ENCODE measurements around the gene CGREF1. TPM values are rescaled to one million over a fixed set of nuclear protein-coding genes. Genes with fewer than 3 reads are reported as not detected.

Gene CGREF1
- total RNA-seq, 1 experiment from 2014 or later: 5.0 TPM

- intact Hi-C loops (cut with micrococcal nuclease; ENCODE audit: unreplicated experiment): loop anchor here (1.0 kb wide), 1 partner anchor 19 kb away; the partner anchor contains the start of gene OST4
- TSS peak; percentile 6 for BruUV-seq (replicated peaks)
- peak in 1 of 2 experiments; percentile 54 for DNase-seq
These were observed 66.9 kb downstream of the CGREF1 start for GRCh38 chr2:27051902-27052645.

DNA sequence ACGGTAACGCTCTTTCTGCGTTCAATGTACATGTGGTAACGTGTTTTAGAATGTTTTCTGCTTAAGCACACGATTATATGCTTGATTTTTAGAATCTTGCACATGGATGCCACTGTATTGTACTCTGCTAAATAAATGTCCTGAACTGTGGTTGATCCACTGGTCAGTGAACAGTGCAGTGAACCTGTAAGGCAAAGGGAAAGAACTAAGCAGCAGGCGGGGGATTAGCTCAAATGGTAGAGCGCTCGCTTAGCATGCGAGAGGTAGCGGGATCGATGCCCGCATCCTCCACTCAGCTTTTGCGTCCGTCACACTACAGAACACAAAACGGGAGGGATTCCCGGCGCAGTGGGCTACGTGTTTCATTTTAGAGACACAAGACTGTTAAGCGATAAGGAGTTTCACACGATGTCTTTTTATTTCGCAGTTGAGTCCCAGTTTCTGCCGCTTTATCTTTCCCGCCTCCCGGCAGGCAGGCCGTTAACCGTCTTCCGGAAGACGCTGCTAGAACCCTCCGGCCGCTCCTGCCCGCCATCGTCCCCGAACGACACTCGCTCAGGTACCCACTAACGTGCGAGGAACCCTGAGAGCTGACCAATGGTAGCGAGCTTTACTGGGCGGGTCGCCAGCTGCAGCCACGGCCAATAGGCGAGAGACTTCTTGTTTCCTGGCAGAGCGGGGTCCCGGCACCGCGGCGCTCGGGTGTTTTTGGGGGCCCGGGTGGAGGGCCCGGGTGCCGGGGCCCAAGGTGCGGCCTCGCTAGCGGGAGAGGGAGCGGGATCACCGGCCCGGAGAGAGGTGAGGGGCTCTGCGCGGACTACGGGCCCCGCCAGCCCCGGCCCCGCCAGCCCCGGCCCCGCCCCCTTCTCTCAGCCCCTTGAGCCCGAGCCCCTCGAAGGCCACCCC lies 67.7 kb downstream of the CGREF1 start, which contains the start of gene AGBL5:
Gene AGBL5 (plus strand): TSS at position 673 of the 906 bp plus-strand sequence. CDS start 1,291 bp downstream, outside the sequence.
- DNase-seq: peak; percentile 97
- H3K36me3 ChIP-seq (ENCODE audit: control insufficient read depth, insufficient read depth, low read length): no peaks in the 10 kb centered on the region
- H3K27me3 ChIP-seq (replicated peaks; ENCODE audit: control insufficient read depth, insufficient read depth, low read length): no peaks in the 10 kb centered on the region
- 0 out of 2 replicates have a peak, but pooled peaks cover 6% of the 10 kb centered on the region for H3K4me1 ChIP-seq
- CTCF ChIA-PET: interaction anchor here (0.6 to 3.3 kb wide), 10 partner anchors 8 to 302 kb away, joined by 3 to 21 read pairs (median 5); partner anchors contain the start of genes KHK and OST4
- intact Hi-C loops (cut with micrococcal nuclease; ENCODE audit: unreplicated experiment): loop anchor here (1.0 kb wide), 5 partner anchors 19 to 90 kb away; partner anchors contain the start of genes KHK, OST4 and TMEM214
- peaks cover 9% of the 10 kb centered on the region for H3K9me3 Mint-ChIP-seq (ENCODE audit: unreplicated experiment)
- no peaks in the 10 kb centered on the region for H3K9me3 ChIP-seq
- H3K27me3 Mint-ChIP-seq (ENCODE audit: insufficient read depth, unreplicated experiment): peaks cover 10% of the 10 kb centered on the region
- no TSS peak for BruUV-seq (replicated peaks)
- POLR2A ChIA-PET: interaction anchor here (0.7 to 2.5 kb wide), 5 partner anchors 12 to 107 kb away, joined by 3 to 27 read pairs (median 6); partner anchors contain the start of genes OST4 and TMEM214
- peaks cover 31% of the 10 kb centered on the region for H3K4me1 Mint-ChIP-seq (ENCODE audit: low read depth, unreplicated experiment)
- H3K4me3 ChIP-seq (ENCODE audit: low read depth, low read length): peak within 1 kb of the TSS; percentile 96
- H3K27ac Mint-ChIP-seq (ENCODE audit: unreplicated experiment): peak within 1 kb of the TSS; percentile 100
- peak within 1 kb of the TSS; percentile 80 for H3K4me3 Mint-ChIP-seq (ENCODE audit: unreplicated experiment)
- no peak for TF ChIP-seq CTCF (IDR thresholded peaks at IDR 0.05; ENCODE audit: insufficient read depth in 1 of 2, low read depth in 1 of 2, low read length in 1 of 2, severe bottlenecking in 1 of 2, unreplicated experiment in 1 of 2)
- H3K36me3 Mint-ChIP-seq (ENCODE audit: insufficient read depth, unreplicated experiment): peaks cover 53% of the 10 kb centered on the region

More at GRCh38 chr2:27051902-27052645, 66.9 kb downstream of the CGREF1 start:
- Mint-ChIP-seq H3K27ac (ENCODE audit: unreplicated experiment) (peak overlapping the region; percentile 100), H3K4me3 (ENCODE audit: unreplicated experiment) (peak overlapping the region; percentile 80), H3K9me3 (ENCODE audit: unreplicated experiment) (peaks cover 9% of the 10 kb centered on the region), H3K4me1 (ENCODE audit: low read depth, unreplicated experiment) (peaks cover 31% of the 10 kb centered on the region), H3K27me3 (ENCODE audit: insufficient read depth, unreplicated experiment) (peaks cover 10% of the 10 kb centered on the region), H3K36me3 (ENCODE audit: insufficient read depth, unreplicated experiment) (peaks cover 53% of the 10 kb centered on the region)
- 0 out of 2 replicates have a peak, but pooled peaks cover 6% of the 10 kb centered on the region for H3K4me1 ChIP-seq
- H3K9me3 ChIP-seq: no peaks in the 10 kb centered on the region
- no peaks in the 10 kb centered on the region for H3K27me3 ChIP-seq (replicated peaks; ENCODE audit: control insufficient read depth, insufficient read depth, low read length)
- POLR2A ChIA-PET: interaction anchor here (0.7 to 2.5 kb wide), 5 partner anchors 11 to 106 kb away, joined by 3 to 27 read pairs (median 6); partner anchors contain the start of genes OST4 and TMEM214
- no peaks in the 10 kb centered on the region for H3K36me3 ChIP-seq (ENCODE audit: control insufficient read depth, insufficient read depth, low read length)
- CTCF ChIA-PET: interaction anchor here (1.4 to 3.3 kb wide), 5 partner anchors 7 to 90 kb away, joined by 4 to 21 read pairs (median 10); partner anchors contain the start of genes KHK and OST4
- TF ChIP-seq CTCF (IDR thresholded peaks at IDR 0.05; ENCODE audit: insufficient read depth in 1 of 2, low read depth in 1 of 2, low read length in 1 of 2, severe bottlenecking in 1 of 2, unreplicated experiment in 1 of 2): no peak
- peak overlapping the region; percentile 96 for H3K4me3 ChIP-seq (ENCODE audit: low read depth, low read length)

Other genes starting within 250 kb of the CGREF1 start
- gene MAPRE3, start 148.5 kb downstream of the CGREF1 start, total RNA-seq (2022): 4.9 and 5.7 TPM in 2 replicates
- 85.0 and 85.4 TPM in 2 replicates for gene TMEM214, start 86.2 kb downstream of the CGREF1 start, total RNA-seq (2022)
- gene AGBL5, start 67.5 kb downstream of the CGREF1 start, total RNA-seq (2022): 31.4 and 34.1 TPM in 2 replicates
- gene OST4, start 47.5 kb downstream of the CGREF1 start, total RNA-seq (2022): 237 and 249 TPM in 2 replicates
- 0.30 and 0.43 TPM in 2 replicates for gene EMILIN1, start 40.5 kb downstream of the CGREF1 start, total RNA-seq (2022)
- gene KHK, start 32.4 kb downstream of the CGREF1 start, total RNA-seq (2022): 7.9 and 9.3 TPM in 2 replicates
- 0.18 and 0.23 TPM in 2 replicates for gene ABHD1, start 4.7 kb upstream of the CGREF1 start, total RNA-seq (2022)
- gene PREB, start 15.5 kb upstream of the CGREF1 start, total RNA-seq (2022): 62.5 and 65.3 TPM in 2 replicates
- gene PRR30, start 20.3 kb upstream of the CGREF1 start, total RNA-seq (2022): not detected in 2 replicates
- gene TCF23, start 29.9 kb upstream of the CGREF1 start, total RNA-seq (2022): not detected in 2 replicates
- gene ATRAID, start 92.9 kb upstream of the CGREF1 start, total RNA-seq (2022): 150 and 157 TPM in 2 replicates
- 93.7 and 98.2 TPM in 2 replicates for gene SLC5A6, start 93.1 kb upstream of the CGREF1 start, total RNA-seq (2022)
- 86.4 and 103 TPM in 2 replicates for gene CAD, start 98.2 kb upstream of the CGREF1 start, total RNA-seq (2022)
- gene SLC30A3, start 143.9 kb upstream of the CGREF1 start, total RNA-seq (2022): 3.9 and 4.3 TPM in 2 replicates
- 0.25 and 0.51 TPM in 2 replicates for gene DNAJC5G, start 156.3 kb upstream of the CGREF1 start, total RNA-seq (2022)
- 0.25 TPM in 1 of 2 replicates, not detected in the other for gene TRIM54, start 163.3 kb upstream of the CGREF1 start, total RNA-seq (2022)
- 0.86 TPM in 1 of 2 replicates, not detected in the other for gene UCN, start 189.3 kb upstream of the CGREF1 start, total RNA-seq (2022)
- gene MPV17, start 204.0 kb upstream of the CGREF1 start, total RNA-seq (2022): 43.4 and 50.6 TPM in 2 replicates
- gene GTF3C2, start 237.6 kb upstream of the CGREF1 start, total RNA-seq (2022): 81.0 and 91.4 TPM in 2 replicates